GM12878 (cell line): Measurements from ENCODE around the gene FOXD2.

Experiments used
- CHD2 ChIP-seq: IDR thresholded peaks from 2 replicates; pipeline ENCODE4 v1.6.1; 2011; ENCODE audit warnings: low read depth, low read length, improper control_type of control experiment, borderline replicate concordance
- CTCF ChIP-seq, 3 experiments: IDR thresholded peaks in 2 of 3; conservative IDR thresholded peaks in 1 of 3; 2 replicates each; pipeline ENCODE4 v1.5.1; 2011; ENCODE audit warnings: low read depth in 3 of 3, low read length in 3 of 3, mild to moderate bottlenecking in 3 of 3, control low read depth in 2 of 3, moderate library complexity in 2 of 3, inconsistent platforms in 1 of 3, mixed read lengths in 1 of 3; ENCODE audit not compliant: control insufficient read depth in 2 of 3, insufficient read depth in 1 of 3; ENCODE audit errors: extremely low read depth in 1 of 3
- MAX ChIP-seq: IDR thresholded peaks from 2 replicates; pipeline ENCODE4 v1.6.1; 2012; ENCODE audit warnings: low read depth, low read length, improper control_type of control experiment
- NFYB ChIP-seq: IDR thresholded peaks from 2 replicates; pipeline ENCODE4 v1.6.1; 2011; ENCODE audit warnings: low read depth, mild to moderate bottlenecking, low read length, improper control_type of control experiment, moderate library complexity; ENCODE audit not compliant: insufficient read depth
- POLR2A ChIP-seq: IDR thresholded peaks from 2 replicates; pipeline ENCODE4 v1.6.1; 2011; ENCODE audit warnings: low read depth, mild to moderate bottlenecking, low read length
- POLR2AphosphoS5 ChIP-seq: IDR thresholded peaks from 2 replicates; pipeline ENCODE4 v1.6.1; 2011; ENCODE audit warnings: mild to moderate bottlenecking, low read length, inconsistent platforms
- YY1 ChIP-seq: IDR thresholded peaks from 2 replicates; pipeline ENCODE4 v1.6.1; 2011; ENCODE audit warnings: low read depth, mild to moderate bottlenecking, low read length

- peak; percentile 81 for TF ChIP-seq YY1
- TF ChIP-seq POLR2A: peak; percentile 62
- no peak for TF ChIP-seq NFYB
- peak; percentile 96 to 100 (median 100) for TF ChIP-seq CTCF (IDR thresholded peaks at IDR 0.05 in 2 of 3, conservative IDR thresholded peaks at IDR 0.05 in 1 of 3; ENCODE audit: control insufficient read depth in 2 of 3, extremely low read depth in 1 of 3, insufficient read depth in 1 of 3, low read depth in 3 of 3, low read length in 3 of 3)
- peak; percentile 34; the same call in 1 of the 2 replicates for TF ChIP-seq MAX
- TF ChIP-seq CHD2: 0 out of 2 replicates have a peak, but pooled peaks have one; percentile 53
- TF ChIP-seq POLR2AphosphoS5: no peak
These were observed 1.4 kb upstream of the FOXD2 start for GRCh38 chr1:47436304-47436978.
